Gastroesophageal sphincter (tissue), 4 donors: ENCODE data around the gene ADAMTSL3. TPM values are rescaled to one million over a fixed set of nuclear protein-coding genes. Genes with fewer than 3 reads are reported as not detected.

ENCODE experiments used
- ATAC-seq: fragments of 150-250 bp; one replicate; pipeline ENCODE4 v1.9.1; 2016; ENCODE audit warnings: mild to moderate bottlenecking, moderate library complexity
- H3K27ac ChIP-seq, 4 donors: fragments of 200-600 bp; sonication (generic) in 3 of 4; 1 replicate in 3 of 4; 2 replicates in 1 of 4; pipeline ENCODE4 v1.5.1; 2016 to 2019
- H3K27me3 ChIP-seq: fragments of 200-600 bp; sonication (generic); one replicate; pipeline ENCODE4 v1.5.1; 2019
- H3K36me3 ChIP-seq, 2 donors: fragments of 200-600 bp; sonication (generic); one replicate each; pipeline ENCODE4 v1.5.1; 2019; ENCODE audit warnings: control low read depth in 1 of 2
- H3K4me1 ChIP-seq, 3 donors: fragments of 200-600 bp; sonication (generic); 1 replicate in 2 of 3; 2 replicates in 1 of 3; pipeline ENCODE4 v1.5.1; 2016 to 2019; ENCODE audit warnings: control low read depth in 2 of 3
- H3K4me3 ChIP-seq, 2 donors: fragments of 200-600 bp; sonication (generic); one replicate each; pipeline ENCODE4 v1.5.1; 2019; ENCODE audit warnings: mild to moderate bottlenecking in 1 of 2, moderate library complexity in 1 of 2
- H3K9me3 ChIP-seq, 3 donors: fragments of 200-600 bp; sonication (generic); one replicate each; pipeline ENCODE4 v1.5.1; 2017 to 2019; ENCODE audit warnings: control low read depth in 2 of 3
- EP300 ChIP-seq: sonication (generic); formaldehyde crosslinking; IDR thresholded peaks from one replicate; pipeline ENCODE4 v1.6.1; 2017; ENCODE audit warnings: antibody characterized with exemption, mild to moderate bottlenecking
- POLR2A ChIP-seq, 2 donors: fragments of 450-650 bp; IDR thresholded peaks; one replicate each; pipeline ENCODE4 v1.6.1; 2017; ENCODE audit warnings: antibody characterized with exemption in 2 of 2, mild to moderate bottlenecking in 2 of 2, moderate library complexity in 1 of 2
- POLR2AphosphoS5 ChIP-seq: sonication (generic); formaldehyde crosslinking; IDR thresholded peaks from one replicate; pipeline ENCODE4 v1.6.1; 2017; ENCODE audit warnings: antibody characterized with exemption
- WGBS, 2 donors: methylation state at CpG; one replicate each; pipeline ENCODE4 v1.1.5; 2018; ENCODE audit warnings: low coverage in 1 of 2; 5-methylcytosine and 5-hydroxymethylcytosine counted together
- total RNA-seq, 4 donors: library from RNA; depleted of rRNA; stranded (reverse); fragments of >200 nt; gene quantifications; one replicate each; pipeline ENCODE4 v1.1.0, GENCODE V29; 2016
- TF ChIP-seq, protein P1 (sequence below), 4 experiments: fragments of 200-600 bp in 2 of 4; fragments of 450-650 bp in 2 of 4; sonication (generic) in 1 of 4; IDR thresholded peaks; one replicate each; pipeline ENCODE4 v1.5.1; 2017 to 2019; ENCODE audit warnings: antibody characterized with exemption in 4 of 4, mild to moderate bottlenecking in 2 of 4, moderate library complexity in 2 of 4

ADAMTSL3 gene
- 10 to 100 TPM; 19.4 to 35.9 (median 24.1) TPM for total RNA-seq

GRCh38 chr15:83653639-83654378 is at the start of gene ADAMTSL3:
ADAMTSL3 (plus strand) TSS chr15:83654123; CDS start chr15:83655762, 1,639 bp downstream.
- TF ChIP-seq, protein P1, sequence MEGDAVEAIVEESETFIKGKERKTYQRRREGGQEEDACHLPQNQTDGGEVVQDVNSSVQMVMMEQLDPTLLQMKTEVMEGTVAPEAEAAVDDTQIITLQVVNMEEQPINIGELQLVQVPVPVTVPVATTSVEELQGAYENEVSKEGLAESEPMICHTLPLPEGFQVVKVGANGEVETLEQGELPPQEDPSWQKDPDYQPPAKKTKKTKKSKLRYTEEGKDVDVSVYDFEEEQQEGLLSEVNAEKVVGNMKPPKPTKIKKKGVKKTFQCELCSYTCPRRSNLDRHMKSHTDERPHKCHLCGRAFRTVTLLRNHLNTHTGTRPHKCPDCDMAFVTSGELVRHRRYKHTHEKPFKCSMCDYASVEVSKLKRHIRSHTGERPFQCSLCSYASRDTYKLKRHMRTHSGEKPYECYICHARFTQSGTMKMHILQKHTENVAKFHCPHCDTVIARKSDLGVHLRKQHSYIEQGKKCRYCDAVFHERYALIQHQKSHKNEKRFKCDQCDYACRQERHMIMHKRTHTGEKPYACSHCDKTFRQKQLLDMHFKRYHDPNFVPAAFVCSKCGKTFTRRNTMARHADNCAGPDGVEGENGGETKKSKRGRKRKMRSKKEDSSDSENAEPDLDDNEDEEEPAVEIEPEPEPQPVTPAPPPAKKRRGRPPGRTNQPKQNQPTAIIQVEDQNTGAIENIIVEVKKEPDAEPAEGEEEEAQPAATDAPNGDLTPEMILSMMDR (IDR thresholded peaks at IDR 0.05) = peak in 3 of 4 experiments; percentile 40 to 49 (median 41)
- TF ChIP-seq EP300 (no peak), POLR2AphosphoS5 (peak; percentile 71), POLR2A (IDR thresholded peaks at IDR 0.05) (peak in 1 of 2 donors; percentile 28)
- peaks cover 0 to 55% (median 2%) of the 10 kb centered on the region in 3 donors for H3K4me1 ChIP-seq
- H3K27me3 ChIP-seq = peaks cover 28% of the 10 kb centered on the region
- peak within 1 kb of the TSS; percentile 37 to 86 (median 82) for H3K27ac ChIP-seq
- peak within 1 kb of the TSS; percentile 66 to 75 for H3K4me3 ChIP-seq
- no CpG with 5 or more reads among the region's 105 CpGs for WGBS, 2 donors
- peak; percentile 86 for ATAC-seq
- H3K9me3 ChIP-seq = no peaks in the 10 kb centered on the region
- no peaks in the 10 kb centered on the region for H3K36me3 ChIP-seq

DNA sequence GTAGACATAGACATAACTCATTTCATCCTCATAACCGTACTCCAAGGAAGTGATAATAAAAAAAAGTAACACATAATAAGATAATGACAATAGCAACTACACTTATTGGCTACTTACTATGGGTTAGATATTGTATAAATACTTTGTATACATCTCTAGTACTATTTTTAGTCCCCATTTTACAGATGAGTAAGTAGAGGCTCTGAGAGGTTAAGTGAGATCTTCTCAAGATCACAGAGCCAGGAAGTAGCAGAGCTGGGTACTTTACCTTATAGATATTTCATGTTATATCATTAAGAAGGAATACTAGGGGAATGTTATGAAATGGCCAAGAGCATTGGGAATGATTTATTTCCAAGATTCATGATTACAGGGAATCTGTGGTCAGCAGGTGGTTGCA is 49.4 kb upstream of the ADAMTSL3 start:
- no peaks in the 10 kb centered on the region for H3K9me3 ChIP-seq
- ATAC-seq = no peak
- TF ChIP-seq, protein P1 (IDR thresholded peaks at IDR 0.05) = no peak
- TF ChIP-seq POLR2AphosphoS5 (no peak), POLR2A (IDR thresholded peaks at IDR 0.05) (no peak), EP300 (no peak)
- peaks cover 11 to 28% (median 14%) of the 10 kb centered on the region in 3 donors for H3K4me1 ChIP-seq
- peak overlapping the region in 3 of 4 donors; percentile 59 to 62 (median 59) for H3K27ac ChIP-seq
- WGBS, 2 donors = 86 to 89% methylated on average over 1 of the region's 1 CpG
- H3K36me3 ChIP-seq = no peaks in the 10 kb centered on the region
- H3K27me3 ChIP-seq = no peaks in the 10 kb centered on the region
- H3K4me3 ChIP-seq = no peak overlapping the region

DNA sequence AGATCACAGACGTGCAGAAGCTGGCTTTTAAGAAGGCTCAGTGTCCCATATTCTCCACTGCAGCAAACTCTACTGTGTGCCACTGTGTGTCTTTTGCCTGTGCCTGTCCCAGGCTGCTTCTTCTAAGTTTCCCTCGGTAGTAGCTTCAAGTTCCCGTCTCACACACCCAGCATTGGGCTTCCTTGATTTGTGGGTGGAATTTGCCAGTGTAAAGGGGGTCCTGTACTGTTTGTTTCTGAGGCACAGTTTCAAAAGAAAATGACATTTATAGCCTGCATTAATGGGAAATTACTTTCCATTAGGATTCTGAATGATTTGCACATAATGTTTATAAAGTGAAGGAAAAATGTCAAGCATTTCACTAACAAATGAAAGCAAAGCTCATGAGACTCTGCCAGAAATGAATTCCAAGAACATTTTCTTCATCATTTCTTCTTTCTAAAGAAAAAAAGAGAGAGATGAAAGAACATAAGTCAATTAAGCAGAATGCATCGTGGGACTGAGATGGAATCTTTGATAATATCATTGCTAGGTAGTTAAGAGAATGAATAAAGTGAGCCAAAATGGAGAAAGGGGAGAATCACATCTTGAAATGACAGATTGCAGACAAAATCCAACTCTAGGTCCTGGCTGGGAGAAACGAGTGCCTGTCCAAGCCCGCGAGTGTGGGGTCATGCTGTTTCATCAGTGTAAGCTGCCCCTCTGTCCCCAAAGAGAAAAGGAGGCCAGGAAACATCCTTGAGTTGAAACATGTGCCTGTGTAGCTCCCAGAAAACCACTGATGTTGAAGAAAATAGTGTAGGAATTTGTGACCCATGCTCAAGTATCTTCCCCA is 48.6 kb upstream of the ADAMTSL3 start:
- Histone ChIP-seq H3K36me3 (no peaks in the 10 kb centered on the region), H3K27me3 (no peaks in the 10 kb centered on the region), H3K4me1 (peaks cover 11 to 28% (median 14%) of the 10 kb centered on the region in 3 donors), H3K9me3 (no peaks in the 10 kb centered on the region), H3K27ac (peak overlapping the region in 3 of 4 donors; percentile 59 to 62 (median 59)), H3K4me3 (no peak overlapping the region)
- TF ChIP-seq POLR2AphosphoS5 (no peak), POLR2A (IDR thresholded peaks at IDR 0.05) (no peak), EP300 (no peak)
- TF ChIP-seq, protein P1 (IDR thresholded peaks at IDR 0.05) = no peak
- ATAC-seq = peak; percentile 85
- 17 to 21% methylated on average over 4 to 7 of the region's 7 CpGs for WGBS, 2 donors

- TF ChIP-seq EP300 (no peak), POLR2A (IDR thresholded peaks at IDR 0.05) (no peak)
- ATAC-seq = no peak
- Histone ChIP-seq H3K4me3 (no peak overlapping the region), H3K9me3 (no peaks in the 10 kb centered on the region), H3K27ac (no peak overlapping the region), H3K36me3 (no peaks in the 10 kb centered on the region), H3K27me3 (no peaks in the 10 kb centered on the region), H3K4me1 (peaks cover 8 to 22% (median 8%) of the 10 kb centered on the region in 3 donors)
- 88 to 96% methylated on average over 2 to 3 of the region's 3 CpGs for WGBS, 2 donors
Measured at GRCh38 chr15:83610132-83610531, 43.8 kb upstream of the ADAMTSL3 start.

DNA sequence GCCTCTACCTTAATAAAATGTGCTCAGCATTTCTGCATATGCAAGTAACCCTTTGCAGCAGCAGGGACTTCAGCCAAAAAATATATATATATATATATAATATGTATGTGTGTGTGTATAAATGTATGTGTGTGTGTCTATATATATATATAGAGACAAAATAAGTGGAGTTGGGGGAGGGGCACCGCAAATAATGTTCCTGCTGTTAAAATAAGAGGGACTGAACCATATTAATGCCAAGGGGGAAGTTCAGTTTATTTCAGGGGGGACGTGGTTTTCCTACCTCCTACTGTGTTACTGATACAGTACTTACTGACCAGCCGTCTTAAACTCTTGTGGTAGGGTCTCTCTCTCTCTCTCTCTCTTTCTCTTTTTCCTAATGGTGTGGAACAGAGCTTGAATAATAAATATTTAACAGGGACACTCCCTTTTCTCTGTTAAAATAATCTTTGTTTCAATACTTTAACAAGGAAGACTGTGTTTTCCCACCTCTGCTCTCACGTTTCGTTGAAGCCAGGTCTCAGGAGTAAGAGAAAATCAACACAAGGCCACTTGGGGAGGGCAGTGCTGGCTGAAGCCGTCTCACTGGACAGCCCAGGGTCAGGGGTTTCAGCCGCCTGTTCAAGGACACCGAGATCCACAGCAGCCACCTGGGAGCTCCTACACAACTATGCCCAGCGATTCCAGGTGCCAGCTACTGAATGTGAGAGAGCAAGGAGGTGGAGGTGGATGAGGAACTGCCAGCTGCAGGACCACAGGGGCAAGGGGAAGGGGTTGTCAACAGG is 42.8 kb upstream of the ADAMTSL3 start:
- ATAC-seq = no peak
- Histone ChIP-seq H3K27ac (no peak overlapping the region), H3K36me3 (no peaks in the 10 kb centered on the region), H3K4me1 (peaks cover 0 to 12% (median 1%) of the 10 kb centered on the region in 3 donors), H3K27me3 (no peaks in the 10 kb centered on the region), H3K9me3 (no peaks in the 10 kb centered on the region), H3K4me3 (no peak overlapping the region)
- TF ChIP-seq POLR2AphosphoS5 (no peak), POLR2A (IDR thresholded peaks at IDR 0.05) (no peak), EP300 (no peak)
- TF ChIP-seq, protein P1 (IDR thresholded peaks at IDR 0.05) = no peak
- WGBS, 2 donors = 80 to 85% methylated on average over 4 to 6 of the region's 9 CpGs
